ENCODE results near the gene RHOBTB1.

RHOBTB1 gene

DNA sequence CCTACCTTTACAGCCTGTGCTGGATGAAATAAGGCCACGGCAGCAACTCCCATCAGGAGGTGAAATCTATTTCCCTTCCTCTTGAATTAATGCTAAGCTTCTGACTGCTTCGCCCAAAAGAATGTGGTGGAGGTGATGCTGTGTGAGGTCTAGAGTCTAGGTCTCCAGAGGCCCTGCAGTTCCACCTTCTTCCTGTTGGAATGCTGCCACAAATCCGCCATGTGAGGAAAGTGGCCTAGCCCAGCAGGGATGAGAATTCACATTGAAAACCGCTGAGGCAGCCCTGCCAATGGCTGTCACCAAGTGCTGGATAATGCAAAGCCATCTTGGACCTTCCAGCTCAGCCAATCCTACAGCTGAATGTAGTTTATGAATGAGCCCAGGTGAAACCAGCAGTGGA lies 28.0 kb downstream of the RHOBTB1 start:
- H3K36me3 ChIP-seq (ENCODE audit: low read depth): no peaks in the 10 kb centered on the region
- DNase-seq (ENCODE audit: low spot score): no peak
- no peak overlapping the region for H3K4me3 ChIP-seq (ENCODE audit: severe bottlenecking)
- no peaks in the 10 kb centered on the region for H3K9me3 ChIP-seq (ENCODE audit: severe bottlenecking)
- ATAC-seq (ENCODE audit: low read depth): no peak
- no peaks in the 10 kb centered on the region for H3K27me3 ChIP-seq (ENCODE audit: insufficient read depth, poor library complexity, severe bottlenecking)
- peaks cover 6% of the 10 kb centered on the region for H3K4me1 ChIP-seq (ENCODE audit: insufficient read depth, poor library complexity, severe bottlenecking)
- H3K27ac ChIP-seq (ENCODE audit: poor library complexity, severe bottlenecking): no peak overlapping the region
- TF ChIP-seq CTCF (IDR thresholded peaks at IDR 0.05; ENCODE audit: poor library complexity, severe bottlenecking): no peak

GRCh38 chr10:60914690-60915141 lies 29.3 kb downstream of the RHOBTB1 start:
- DNase-seq (ENCODE audit: low spot score) (no peak), ATAC-seq (ENCODE audit: low read depth) (peak; percentile 40; the same call in 2 of the 3 replicates)
- Histone ChIP-seq H3K27ac (ENCODE audit: poor library complexity, severe bottlenecking) (no peak overlapping the region), H3K36me3 (ENCODE audit: low read depth) (no peaks in the 10 kb centered on the region), H3K4me1 (ENCODE audit: insufficient read depth, poor library complexity, severe bottlenecking) (peaks cover 6% of the 10 kb centered on the region), H3K27me3 (ENCODE audit: insufficient read depth, poor library complexity, severe bottlenecking) (no peaks in the 10 kb centered on the region), H3K9me3 (ENCODE audit: severe bottlenecking) (no peaks in the 10 kb centered on the region), H3K4me3 (ENCODE audit: severe bottlenecking) (no peak overlapping the region)
- no peak for TF ChIP-seq CTCF (IDR thresholded peaks at IDR 0.05; ENCODE audit: poor library complexity, severe bottlenecking)

GRCh38 chr10:60913657-60914056 lies 30.3 kb downstream of the RHOBTB1 start:
- no peak for TF ChIP-seq CTCF (IDR thresholded peaks at IDR 0.05; ENCODE audit: poor library complexity, severe bottlenecking)

GRCh38 chr10:60913071-60913470 lies 30.9 kb downstream of the RHOBTB1 start:
- Histone ChIP-seq H3K36me3 (ENCODE audit: low read depth) (no peaks in the 10 kb centered on the region; the same call in 1 of the 2 replicates), H3K27me3 (ENCODE audit: insufficient read depth, poor library complexity, severe bottlenecking) (no peaks in the 10 kb centered on the region), H3K9me3 (ENCODE audit: severe bottlenecking) (no peaks in the 10 kb centered on the region), H3K4me3 (ENCODE audit: severe bottlenecking) (no peak overlapping the region), H3K4me1 (ENCODE audit: insufficient read depth, poor library complexity, severe bottlenecking) (no peaks in the 10 kb centered on the region), H3K27ac (ENCODE audit: poor library complexity, severe bottlenecking) (no peak overlapping the region)
- no peak for TF ChIP-seq CTCF (IDR thresholded peaks at IDR 0.05; ENCODE audit: poor library complexity, severe bottlenecking)
- ATAC-seq (ENCODE audit: low read depth): no peak; the same call in 2 of the 3 replicates
- DNase-seq (ENCODE audit: low spot score): no peak

More at GRCh38 chr10:60913657-60914056, 30.3 kb downstream of the RHOBTB1 start:
- H3K4me3 ChIP-seq (ENCODE audit: severe bottlenecking): no peak overlapping the region
- H3K36me3 ChIP-seq (ENCODE audit: low read depth): no peaks in the 10 kb centered on the region
- H3K27me3 ChIP-seq (ENCODE audit: insufficient read depth, poor library complexity, severe bottlenecking): no peaks in the 10 kb centered on the region
- no peak overlapping the region for H3K27ac ChIP-seq (ENCODE audit: poor library complexity, severe bottlenecking)
- H3K4me1 ChIP-seq (ENCODE audit: insufficient read depth, poor library complexity, severe bottlenecking): peaks cover 1% of the 10 kb centered on the region
- DNase-seq (ENCODE audit: low spot score): no peak
- no peaks in the 10 kb centered on the region for H3K9me3 ChIP-seq (ENCODE audit: severe bottlenecking)
- ATAC-seq (ENCODE audit: low read depth): no peak

- DNase-seq (ENCODE audit: low spot score) (no peak), ATAC-seq (ENCODE audit: low read depth) (no peak)
- Histone ChIP-seq H3K27ac (ENCODE audit: poor library complexity, severe bottlenecking) (no peak overlapping the region), H3K9me3 (ENCODE audit: severe bottlenecking) (no peaks in the 10 kb centered on the region), H3K27me3 (ENCODE audit: insufficient read depth, poor library complexity, severe bottlenecking) (no peaks in the 10 kb centered on the region), H3K4me3 (ENCODE audit: severe bottlenecking) (no peak overlapping the region), H3K36me3 (ENCODE audit: low read depth) (no peaks in the 10 kb centered on the region; the same call in 1 of the 2 replicates), H3K4me1 (ENCODE audit: insufficient read depth, poor library complexity, severe bottlenecking) (no peaks in the 10 kb centered on the region)
- TF ChIP-seq CTCF (IDR thresholded peaks at IDR 0.05; ENCODE audit: poor library complexity, severe bottlenecking): no peak
These were observed 32.3 kb downstream of the RHOBTB1 start for GRCh38 chr10:60911715-60912114.
